Measurements from ENCODE around the gene GRXCR2. TPM values are rescaled to one million over a fixed set of nuclear protein-coding genes. Genes with fewer than 3 reads are reported as not detected.
"Not testable (repeated sequence)": the region's sequence is repeated elsewhere in the genome, so short reads cannot be mapped to it uniquely, and the experiment has no call there.

Gene GRXCR2
- polyA plus RNA-seq, 1 donor from 2014 or later: not detected

DNA sequence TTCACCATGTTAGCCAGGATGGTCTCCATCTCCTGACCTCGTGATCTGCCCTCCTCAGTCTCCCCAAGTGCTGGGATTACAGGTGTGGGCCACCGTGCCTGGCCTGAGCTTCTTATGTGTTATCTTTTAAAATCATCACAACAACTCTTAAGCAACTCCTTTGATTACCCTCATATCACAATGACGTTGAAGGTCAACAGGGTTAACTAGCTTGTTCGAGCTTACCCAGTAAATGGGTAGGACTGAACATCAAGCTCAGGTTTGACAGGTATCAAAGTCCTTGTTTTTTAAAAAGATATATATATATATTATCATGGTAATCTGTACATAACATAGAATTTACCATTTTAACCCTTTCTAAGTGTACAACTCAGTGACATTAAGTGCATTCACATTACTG, 3.1 kb downstream of the GRXCR2 start:
- H3K9me2 ChIP-seq (ENCODE audit: insufficient read depth, low read length): no peaks in the 10 kb centered on the region
- no peaks in the 10 kb centered on the region for H3K36me3 ChIP-seq (ENCODE audit: insufficient read depth, low read length)
- no peak for TF ChIP-seq EP300 (conservative IDR thresholded peaks at IDR 0.05; ENCODE audit: poor library complexity, severe bottlenecking)
- TF ChIP-seq TAF1 (IDR thresholded peaks at IDR 0.05; ENCODE audit: low read depth): no peak
- no peak for TF ChIP-seq EZH2 (IDR thresholded peaks at IDR 0.05; ENCODE audit: borderline replicate concordance, insufficient read depth, low read length, poor library complexity, severe bottlenecking)
- TF ChIP-seq POLR2AphosphoS5 (IDR thresholded peaks at IDR 0.05): no peak
- TF ChIP-seq MXI1 (conservative IDR thresholded peaks at IDR 0.05; ENCODE audit: poor library complexity, severe bottlenecking): no peak
- TF ChIP-seq, protein P1, sequence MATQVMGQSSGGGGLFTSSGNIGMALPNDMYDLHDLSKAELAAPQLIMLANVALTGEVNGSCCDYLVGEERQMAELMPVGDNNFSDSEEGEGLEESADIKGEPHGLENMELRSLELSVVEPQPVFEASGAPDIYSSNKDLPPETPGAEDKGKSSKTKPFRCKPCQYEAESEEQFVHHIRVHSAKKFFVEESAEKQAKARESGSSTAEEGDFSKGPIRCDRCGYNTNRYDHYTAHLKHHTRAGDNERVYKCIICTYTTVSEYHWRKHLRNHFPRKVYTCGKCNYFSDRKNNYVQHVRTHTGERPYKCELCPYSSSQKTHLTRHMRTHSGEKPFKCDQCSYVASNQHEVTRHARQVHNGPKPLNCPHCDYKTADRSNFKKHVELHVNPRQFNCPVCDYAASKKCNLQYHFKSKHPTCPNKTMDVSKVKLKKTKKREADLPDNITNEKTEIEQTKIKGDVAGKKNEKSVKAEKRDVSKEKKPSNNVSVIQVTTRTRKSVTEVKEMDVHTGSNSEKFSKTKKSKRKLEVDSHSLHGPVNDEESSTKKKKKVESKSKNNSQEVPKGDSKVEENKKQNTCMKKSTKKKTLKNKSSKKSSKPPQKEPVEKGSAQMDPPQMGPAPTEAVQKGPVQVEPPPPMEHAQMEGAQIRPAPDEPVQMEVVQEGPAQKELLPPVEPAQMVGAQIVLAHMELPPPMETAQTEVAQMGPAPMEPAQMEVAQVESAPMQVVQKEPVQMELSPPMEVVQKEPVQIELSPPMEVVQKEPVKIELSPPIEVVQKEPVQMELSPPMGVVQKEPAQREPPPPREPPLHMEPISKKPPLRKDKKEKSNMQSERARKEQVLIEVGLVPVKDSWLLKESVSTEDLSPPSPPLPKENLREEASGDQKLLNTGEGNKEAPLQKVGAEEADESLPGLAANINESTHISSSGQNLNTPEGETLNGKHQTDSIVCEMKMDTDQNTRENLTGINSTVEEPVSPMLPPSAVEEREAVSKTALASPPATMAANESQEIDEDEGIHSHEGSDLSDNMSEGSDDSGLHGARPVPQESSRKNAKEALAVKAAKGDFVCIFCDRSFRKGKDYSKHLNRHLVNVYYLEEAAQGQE (IDR thresholded peaks at IDR 0.05; ENCODE audit: borderline replicate concordance): no peak
- TF ChIP-seq, protein P2, sequence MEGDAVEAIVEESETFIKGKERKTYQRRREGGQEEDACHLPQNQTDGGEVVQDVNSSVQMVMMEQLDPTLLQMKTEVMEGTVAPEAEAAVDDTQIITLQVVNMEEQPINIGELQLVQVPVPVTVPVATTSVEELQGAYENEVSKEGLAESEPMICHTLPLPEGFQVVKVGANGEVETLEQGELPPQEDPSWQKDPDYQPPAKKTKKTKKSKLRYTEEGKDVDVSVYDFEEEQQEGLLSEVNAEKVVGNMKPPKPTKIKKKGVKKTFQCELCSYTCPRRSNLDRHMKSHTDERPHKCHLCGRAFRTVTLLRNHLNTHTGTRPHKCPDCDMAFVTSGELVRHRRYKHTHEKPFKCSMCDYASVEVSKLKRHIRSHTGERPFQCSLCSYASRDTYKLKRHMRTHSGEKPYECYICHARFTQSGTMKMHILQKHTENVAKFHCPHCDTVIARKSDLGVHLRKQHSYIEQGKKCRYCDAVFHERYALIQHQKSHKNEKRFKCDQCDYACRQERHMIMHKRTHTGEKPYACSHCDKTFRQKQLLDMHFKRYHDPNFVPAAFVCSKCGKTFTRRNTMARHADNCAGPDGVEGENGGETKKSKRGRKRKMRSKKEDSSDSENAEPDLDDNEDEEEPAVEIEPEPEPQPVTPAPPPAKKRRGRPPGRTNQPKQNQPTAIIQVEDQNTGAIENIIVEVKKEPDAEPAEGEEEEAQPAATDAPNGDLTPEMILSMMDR (IDR thresholded peaks at IDR 0.05; ENCODE audit: poor library complexity, severe bottlenecking): no peak
- TF ChIP-seq RAD21 (conservative IDR thresholded peaks at IDR 0.05): no peak
- TF ChIP-seq SMC3 (conservative IDR thresholded peaks at IDR 0.05; ENCODE audit: poor library complexity): no peak

DNA sequence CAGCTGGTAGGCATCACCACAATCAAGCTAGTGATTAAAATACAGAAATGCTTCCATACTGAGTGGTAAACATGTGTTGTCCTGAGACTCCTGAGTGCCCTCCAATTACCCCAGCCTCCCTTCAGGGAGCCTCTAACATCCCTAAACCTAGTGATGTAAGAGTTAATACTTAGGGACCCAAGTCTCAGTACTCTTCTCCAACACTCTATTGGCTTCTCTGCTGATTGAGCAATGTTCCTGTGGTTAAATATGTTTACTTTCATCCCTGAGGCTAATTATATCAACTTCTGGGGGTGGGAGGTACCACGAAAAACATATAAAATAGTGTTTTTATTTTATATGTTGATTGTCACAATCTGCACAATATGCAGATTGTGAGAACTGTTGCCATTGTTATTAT, 5.0 kb downstream of the GRXCR2 start:
- Histone ChIP-seq H3K4me2 (ENCODE audit: low read length) (no peak overlapping the region), H2AFZ (ENCODE audit: low read depth, low read length) (no peak overlapping the region), H3K36me3 (ENCODE audit: insufficient read depth, low read length) (no peaks in the 10 kb centered on the region), H4K20me1 (ENCODE audit: insufficient read depth) (no peaks in the 10 kb centered on the region), H3K4me3 (ENCODE audit: low read length) (no peak overlapping the region), H3K9me2 (ENCODE audit: insufficient read depth, low read length) (no peaks in the 10 kb centered on the region), H3K79me2 (replicated peaks; ENCODE audit: insufficient read depth, low read length) (no peaks in the 10 kb centered on the region), H3K9me3 (ENCODE audit: low read length) (no peaks in the 10 kb centered on the region), H3K27me3 (ENCODE audit: insufficient read depth, low read depth, low read length) (no peaks in the 10 kb centered on the region), H3K9ac (ENCODE audit: low read length) (no peak overlapping the region), H3F3A (ENCODE audit: insufficient read depth, low read length, poor library complexity, severe bottlenecking) (no peaks in the 10 kb centered on the region), H3K27ac (ENCODE audit: low read length) (no peak overlapping the region)
- TF ChIP-seq EZH2 (IDR thresholded peaks at IDR 0.05; ENCODE audit: borderline replicate concordance, insufficient read depth, low read length, poor library complexity, severe bottlenecking) (no peak), TAF1 (IDR thresholded peaks at IDR 0.05; ENCODE audit: low read depth) (no peak), SMC3 (conservative IDR thresholded peaks at IDR 0.05; ENCODE audit: poor library complexity) (no peak), POLR2AphosphoS5 (IDR thresholded peaks at IDR 0.05) (no peak), MXI1 (conservative IDR thresholded peaks at IDR 0.05; ENCODE audit: poor library complexity, severe bottlenecking) (no peak), RAD21 (conservative IDR thresholded peaks at IDR 0.05) (no peak), EP300 (conservative IDR thresholded peaks at IDR 0.05; ENCODE audit: poor library complexity, severe bottlenecking) (no peak)
- TF ChIP-seq, protein P2 (IDR thresholded peaks at IDR 0.05; ENCODE audit: poor library complexity, severe bottlenecking): no peak
- TF ChIP-seq, protein P1 (IDR thresholded peaks at IDR 0.05; ENCODE audit: borderline replicate concordance): no peak

More for the DNA sequence above, 3.1 kb downstream of the GRXCR2 start:
- no peak overlapping the region for H3K4me3 ChIP-seq (ENCODE audit: low read length)
- H3K79me2 ChIP-seq (replicated peaks; ENCODE audit: insufficient read depth, low read length): no peaks in the 10 kb centered on the region
- H3K27ac ChIP-seq (ENCODE audit: low read length): no peak overlapping the region
- no peak overlapping the region for H3K9ac ChIP-seq (ENCODE audit: low read length)
- H3K27me3 ChIP-seq (ENCODE audit: insufficient read depth, low read depth, low read length): no peaks in the 10 kb centered on the region
- no peaks in the 10 kb centered on the region for H4K20me1 ChIP-seq (ENCODE audit: insufficient read depth)
- H2AFZ ChIP-seq (ENCODE audit: low read depth, low read length): no peak overlapping the region
- H3K9me3 ChIP-seq (ENCODE audit: low read length): no peaks in the 10 kb centered on the region
- H3K4me2 ChIP-seq (ENCODE audit: low read length): no peak overlapping the region
- H3F3A ChIP-seq (ENCODE audit: insufficient read depth, low read length, poor library complexity, severe bottlenecking): no peaks in the 10 kb centered on the region

DNA sequence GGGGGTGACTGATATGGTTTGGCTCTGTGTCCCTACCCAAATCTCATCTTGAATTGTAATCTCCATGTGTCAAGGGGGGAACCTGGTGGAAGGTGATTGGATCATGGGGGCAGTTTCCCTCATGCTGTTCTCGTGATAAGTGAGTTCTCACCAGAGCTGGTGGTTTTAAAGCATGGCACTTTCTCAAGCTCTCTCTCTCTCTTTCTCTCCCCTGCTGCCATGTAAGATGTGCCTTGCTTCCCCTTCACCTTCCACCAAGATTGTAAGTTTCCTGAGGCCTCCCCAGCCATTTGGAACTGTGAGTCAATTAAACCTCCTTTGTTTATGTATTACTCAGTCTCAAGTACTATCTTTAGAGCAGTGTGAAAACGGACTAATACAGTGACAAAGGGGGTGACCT, 8.4 kb downstream of the GRXCR2 start:
- H3F3A ChIP-seq (ENCODE audit: insufficient read depth, low read length, poor library complexity, severe bottlenecking); H3K4me3 ChIP-seq (ENCODE audit: low read length); H3K79me2 ChIP-seq (replicated peaks; ENCODE audit: insufficient read depth, low read length): not testable (repeated sequence)

More for the DNA sequence above, 8.4 kb downstream of the GRXCR2 start:
- H4K20me1 ChIP-seq (ENCODE audit: insufficient read depth); H3K9me2 ChIP-seq (ENCODE audit: insufficient read depth, low read length); H3K27ac ChIP-seq (ENCODE audit: low read length); H3K9ac ChIP-seq (ENCODE audit: low read length); H3K9me3 ChIP-seq (ENCODE audit: low read length); H3K27me3 ChIP-seq (ENCODE audit: insufficient read depth, low read depth, low read length); H3K36me3 ChIP-seq (ENCODE audit: insufficient read depth, low read length); H3K4me2 ChIP-seq (ENCODE audit: low read length); H2AFZ ChIP-seq (ENCODE audit: low read depth, low read length): not testable (repeated sequence)

All from neural cell (in vitro differentiated cells).